Nephron (organoid): ENCODE data around the gene SMG6.

Experiments used
- H3K27ac Mint-ChIP-seq, 3 experiments: 2 replicates each; pipeline ENCODE4 v1.8.0; 2020; ENCODE audit warnings: mixed read lengths in 3 of 3, mild to moderate bottlenecking in 2 of 3, moderate library complexity in 1 of 3
- H3K27me3 Mint-ChIP-seq: 2 replicates; pipeline ENCODE4 v1.8.0; 2021; ENCODE audit warnings: low read depth, mild to moderate bottlenecking, moderate library complexity, mixed read lengths
- H3K36me3 Mint-ChIP-seq: 2 replicates; pipeline ENCODE4 v1.8.0; 2020; ENCODE audit warnings: low read depth, mixed read lengths
- H3K4me1 Mint-ChIP-seq: 2 replicates; pipeline ENCODE4 v1.8.0; 2020; ENCODE audit warnings: mixed read lengths
- H3K4me3 Mint-ChIP-seq, 3 experiments: 2 replicates each; pipeline ENCODE4 v1.8.0; 2020; ENCODE audit warnings: mild to moderate bottlenecking in 3 of 3, mixed read lengths in 3 of 3, moderate library complexity in 2 of 3
- H3K9me3 Mint-ChIP-seq: 2 replicates; pipeline ENCODE4 v1.8.0; 2020; ENCODE audit warnings: mixed read lengths
- CTCF ChIP-seq, 3 experiments: fragments of 200-600 bp; sonication (generic); IDR thresholded peaks; one replicate each; pipeline ENCODE4 v1.5.0; 2021; ENCODE audit warnings: antibody characterized with exemption in 3 of 3; ENCODE audit not compliant: unreplicated experiment in 3 of 3

Gene SMG6

GRCh38 chr17:2303204-2304188, at the start of gene SMG6, which contains the start of gene SRR:
TSS of gene SMG6 (minus strand) at chr17:2303785. CDS start at chr17:2303720, 65 bp downstream.
TSS of gene SRR (plus strand) at chr17:2303950. CDS start at chr17:2315561, 11,611 bp downstream.
- Mint-ChIP-seq H3K4me1 (peaks cover 6% of the 10 kb centered on the region), H3K4me3 (peak within 1 kb of the TSS; percentile 91 to 97 (median 94)), H3K9me3 (no peaks in the 10 kb centered on the region), H3K36me3 (peaks cover 37% of the 10 kb centered on the region), H3K27me3 (no peaks in the 10 kb centered on the region), H3K27ac (peak within 1 kb of the TSS; percentile 86 to 97 (median 97))
- TF ChIP-seq CTCF (IDR thresholded peaks at IDR 0.05; ENCODE audit: unreplicated experiment in 3 of 3) = no peak

- Mint-ChIP-seq H3K27ac (no peak overlapping the region), H3K27me3 (no peaks in the 10 kb centered on the region), H3K9me3 (no peaks in the 10 kb centered on the region), H3K4me1 (peaks cover 12% of the 10 kb centered on the region), H3K4me3 (no peak overlapping the region), H3K36me3 (no peaks in the 10 kb centered on the region)
- TF ChIP-seq CTCF (IDR thresholded peaks at IDR 0.05; ENCODE audit: unreplicated experiment in 3 of 3) = no peak
These were observed 47.7 kb upstream of the SMG6 start for GRCh38 chr17:2351269-2351668.

GRCh38 chr17:2347805-2348685, 44.5 kb upstream of the SMG6 start:
- H3K4me3 Mint-ChIP-seq = no peak overlapping the region
- no peak for TF ChIP-seq CTCF (IDR thresholded peaks at IDR 0.05; ENCODE audit: unreplicated experiment in 3 of 3)
- H3K27me3 Mint-ChIP-seq = peaks cover 3% of the 10 kb centered on the region
- H3K9me3 Mint-ChIP-seq = no peaks in the 10 kb centered on the region
- H3K36me3 Mint-ChIP-seq = peaks cover 9% of the 10 kb centered on the region
- H3K4me1 Mint-ChIP-seq = peaks cover 12% of the 10 kb centered on the region
- peak overlapping the region; percentile 65 to 89 (median 86) for H3K27ac Mint-ChIP-seq

- Mint-ChIP-seq H3K9me3 (no peaks in the 10 kb centered on the region), H3K36me3 (peaks cover 18% of the 10 kb centered on the region)
These were observed 42.9 kb upstream of the SMG6 start for GRCh38 chr17:2346475-2346874.

GRCh38 chr17:2344528-2344927, 40.9 kb upstream of the SMG6 start:
- H3K27ac Mint-ChIP-seq = no peak overlapping the region
- H3K4me1 Mint-ChIP-seq = peaks cover 12% of the 10 kb centered on the region
- H3K36me3 Mint-ChIP-seq = peaks cover 18% of the 10 kb centered on the region
- peaks cover 3% of the 10 kb centered on the region for H3K27me3 Mint-ChIP-seq
- no peaks in the 10 kb centered on the region for H3K9me3 Mint-ChIP-seq
- no peak overlapping the region for H3K4me3 Mint-ChIP-seq
- no peak for TF ChIP-seq CTCF (IDR thresholded peaks at IDR 0.05; ENCODE audit: unreplicated experiment in 3 of 3)

More at GRCh38 chr17:2346475-2346874, 42.9 kb upstream of the SMG6 start:
- Mint-ChIP-seq H3K27me3 (peaks cover 3% of the 10 kb centered on the region), H3K4me1 (peaks cover 12% of the 10 kb centered on the region), H3K27ac (no peak overlapping the region), H3K4me3 (no peak overlapping the region)
- no peak for TF ChIP-seq CTCF (IDR thresholded peaks at IDR 0.05; ENCODE audit: unreplicated experiment in 3 of 3)
